Measurements from ENCODE around the gene PLEKHG2. TPM values are rescaled to one million over a fixed set of nuclear protein-coding genes. Genes with fewer than 3 reads are reported as not detected.

Gene PLEKHG2
- polyA plus RNA-seq, 1 donor from 2014 or later, result 14.3 TPM

DNA sequence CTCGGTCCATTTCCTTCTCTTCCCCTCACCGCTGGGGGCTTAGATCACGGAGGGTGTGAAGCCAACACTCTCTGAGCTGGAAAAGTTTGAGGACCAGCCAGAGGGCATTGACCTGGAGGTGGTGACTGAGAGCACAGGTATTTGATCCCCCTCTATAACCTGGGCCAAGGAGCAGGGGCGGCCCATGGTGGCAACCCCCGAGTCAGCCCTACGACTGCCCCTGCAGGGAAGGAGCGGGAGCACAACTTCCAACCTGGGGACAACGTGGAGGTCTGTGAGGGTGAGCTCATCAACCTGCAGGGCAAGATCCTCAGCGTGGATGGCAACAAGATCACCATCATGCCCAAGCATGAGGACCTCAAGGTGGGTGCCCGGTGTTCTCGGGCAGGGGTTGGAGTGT is 56.6 kb downstream of the PLEKHG2 start:
- peaks cover 8% of the 10 kb centered on the region for H3K36me3 ChIP-seq (ENCODE audit: insufficient read depth, low read length)
- H3K79me2 ChIP-seq (replicated peaks; ENCODE audit: insufficient read depth, low read length), result no peaks in the 10 kb centered on the region
- H3K27ac ChIP-seq (ENCODE audit: low read length), result no peak overlapping the region
- H3K4me3 ChIP-seq (ENCODE audit: low read length), result no peak overlapping the region
- no peaks in the 10 kb centered on the region for H3K27me3 ChIP-seq (ENCODE audit: insufficient read depth, low read depth, low read length)
- H4K20me1 ChIP-seq (ENCODE audit: insufficient read depth), result no peaks in the 10 kb centered on the region
- no peak overlapping the region for H2AFZ ChIP-seq (ENCODE audit: low read depth, low read length)
- H3K4me2 ChIP-seq (ENCODE audit: low read length), result no peak overlapping the region
- no peaks in the 10 kb centered on the region for H3K9me2 ChIP-seq (ENCODE audit: insufficient read depth, low read length)
- H3F3A ChIP-seq (ENCODE audit: insufficient read depth, low read length, poor library complexity, severe bottlenecking), result no peaks in the 10 kb centered on the region
- TF ChIP-seq EZH2 (IDR thresholded peaks at IDR 0.05; ENCODE audit: borderline replicate concordance, insufficient read depth, low read length, poor library complexity, severe bottlenecking), result no peak
- TF ChIP-seq RAD21 (conservative IDR thresholded peaks at IDR 0.05), result no peak
- TF ChIP-seq, protein P1, sequence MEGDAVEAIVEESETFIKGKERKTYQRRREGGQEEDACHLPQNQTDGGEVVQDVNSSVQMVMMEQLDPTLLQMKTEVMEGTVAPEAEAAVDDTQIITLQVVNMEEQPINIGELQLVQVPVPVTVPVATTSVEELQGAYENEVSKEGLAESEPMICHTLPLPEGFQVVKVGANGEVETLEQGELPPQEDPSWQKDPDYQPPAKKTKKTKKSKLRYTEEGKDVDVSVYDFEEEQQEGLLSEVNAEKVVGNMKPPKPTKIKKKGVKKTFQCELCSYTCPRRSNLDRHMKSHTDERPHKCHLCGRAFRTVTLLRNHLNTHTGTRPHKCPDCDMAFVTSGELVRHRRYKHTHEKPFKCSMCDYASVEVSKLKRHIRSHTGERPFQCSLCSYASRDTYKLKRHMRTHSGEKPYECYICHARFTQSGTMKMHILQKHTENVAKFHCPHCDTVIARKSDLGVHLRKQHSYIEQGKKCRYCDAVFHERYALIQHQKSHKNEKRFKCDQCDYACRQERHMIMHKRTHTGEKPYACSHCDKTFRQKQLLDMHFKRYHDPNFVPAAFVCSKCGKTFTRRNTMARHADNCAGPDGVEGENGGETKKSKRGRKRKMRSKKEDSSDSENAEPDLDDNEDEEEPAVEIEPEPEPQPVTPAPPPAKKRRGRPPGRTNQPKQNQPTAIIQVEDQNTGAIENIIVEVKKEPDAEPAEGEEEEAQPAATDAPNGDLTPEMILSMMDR (IDR thresholded peaks at IDR 0.05; ENCODE audit: poor library complexity, severe bottlenecking), result no peak
- TF ChIP-seq TAF1 (IDR thresholded peaks at IDR 0.05; ENCODE audit: low read depth), result no peak
- TF ChIP-seq, protein P2, sequence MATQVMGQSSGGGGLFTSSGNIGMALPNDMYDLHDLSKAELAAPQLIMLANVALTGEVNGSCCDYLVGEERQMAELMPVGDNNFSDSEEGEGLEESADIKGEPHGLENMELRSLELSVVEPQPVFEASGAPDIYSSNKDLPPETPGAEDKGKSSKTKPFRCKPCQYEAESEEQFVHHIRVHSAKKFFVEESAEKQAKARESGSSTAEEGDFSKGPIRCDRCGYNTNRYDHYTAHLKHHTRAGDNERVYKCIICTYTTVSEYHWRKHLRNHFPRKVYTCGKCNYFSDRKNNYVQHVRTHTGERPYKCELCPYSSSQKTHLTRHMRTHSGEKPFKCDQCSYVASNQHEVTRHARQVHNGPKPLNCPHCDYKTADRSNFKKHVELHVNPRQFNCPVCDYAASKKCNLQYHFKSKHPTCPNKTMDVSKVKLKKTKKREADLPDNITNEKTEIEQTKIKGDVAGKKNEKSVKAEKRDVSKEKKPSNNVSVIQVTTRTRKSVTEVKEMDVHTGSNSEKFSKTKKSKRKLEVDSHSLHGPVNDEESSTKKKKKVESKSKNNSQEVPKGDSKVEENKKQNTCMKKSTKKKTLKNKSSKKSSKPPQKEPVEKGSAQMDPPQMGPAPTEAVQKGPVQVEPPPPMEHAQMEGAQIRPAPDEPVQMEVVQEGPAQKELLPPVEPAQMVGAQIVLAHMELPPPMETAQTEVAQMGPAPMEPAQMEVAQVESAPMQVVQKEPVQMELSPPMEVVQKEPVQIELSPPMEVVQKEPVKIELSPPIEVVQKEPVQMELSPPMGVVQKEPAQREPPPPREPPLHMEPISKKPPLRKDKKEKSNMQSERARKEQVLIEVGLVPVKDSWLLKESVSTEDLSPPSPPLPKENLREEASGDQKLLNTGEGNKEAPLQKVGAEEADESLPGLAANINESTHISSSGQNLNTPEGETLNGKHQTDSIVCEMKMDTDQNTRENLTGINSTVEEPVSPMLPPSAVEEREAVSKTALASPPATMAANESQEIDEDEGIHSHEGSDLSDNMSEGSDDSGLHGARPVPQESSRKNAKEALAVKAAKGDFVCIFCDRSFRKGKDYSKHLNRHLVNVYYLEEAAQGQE (IDR thresholded peaks at IDR 0.05; ENCODE audit: borderline replicate concordance), result no peak
- no peak for TF ChIP-seq SMC3 (conservative IDR thresholded peaks at IDR 0.05; ENCODE audit: poor library complexity)
- no peaks in the 10 kb centered on the region for H3K9me3 ChIP-seq (ENCODE audit: low read length)
- no peak overlapping the region for H3K9ac ChIP-seq (ENCODE audit: low read length)

DNA sequence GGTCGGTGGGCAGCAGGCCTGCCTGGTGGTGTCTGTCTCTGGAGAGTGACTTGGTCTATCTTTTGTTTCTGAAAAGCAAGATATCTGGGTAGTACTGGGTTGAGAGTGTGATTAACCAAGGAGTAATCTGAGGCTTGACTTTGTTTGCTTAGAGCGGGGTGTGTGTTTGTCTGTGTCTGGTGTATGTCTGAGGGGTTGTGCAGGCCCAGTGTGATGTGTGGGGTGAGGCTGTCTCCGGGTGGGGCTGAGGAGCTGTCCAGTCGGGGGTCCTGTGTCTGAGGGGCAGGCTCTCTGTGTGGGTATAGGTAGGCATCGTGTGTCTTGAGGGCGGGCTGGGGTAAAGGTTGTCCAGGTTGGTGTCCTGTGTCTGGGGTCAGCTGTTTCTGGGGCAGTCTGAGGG is 57.1 kb downstream of the PLEKHG2 start:
- Histone ChIP-seq H4K20me1 (ENCODE audit: insufficient read depth) (no peaks in the 10 kb centered on the region), H3K9me2 (ENCODE audit: insufficient read depth, low read length) (no peaks in the 10 kb centered on the region), H3K4me3 (ENCODE audit: low read length) (no peak overlapping the region), H2AFZ (ENCODE audit: low read depth, low read length) (no peak overlapping the region), H3K36me3 (ENCODE audit: insufficient read depth, low read length) (peaks cover 6% of the 10 kb centered on the region), H3K79me2 (replicated peaks; ENCODE audit: insufficient read depth, low read length) (no peaks in the 10 kb centered on the region), H3F3A (ENCODE audit: insufficient read depth, low read length, poor library complexity, severe bottlenecking) (no peaks in the 10 kb centered on the region), H3K27ac (ENCODE audit: low read length) (no peak overlapping the region), H3K4me2 (ENCODE audit: low read length) (no peak overlapping the region), H3K9me3 (ENCODE audit: low read length) (no peaks in the 10 kb centered on the region), H3K9ac (ENCODE audit: low read length) (no peak overlapping the region), H3K27me3 (ENCODE audit: insufficient read depth, low read depth, low read length) (no peaks in the 10 kb centered on the region)
- TF ChIP-seq MXI1 (conservative IDR thresholded peaks at IDR 0.05; ENCODE audit: poor library complexity, severe bottlenecking) (no peak), TAF1 (IDR thresholded peaks at IDR 0.05; ENCODE audit: low read depth) (no peak), SMC3 (conservative IDR thresholded peaks at IDR 0.05; ENCODE audit: poor library complexity) (no peak), EZH2 (IDR thresholded peaks at IDR 0.05; ENCODE audit: borderline replicate concordance, insufficient read depth, low read length, poor library complexity, severe bottlenecking) (no peak), EP300 (conservative IDR thresholded peaks at IDR 0.05; ENCODE audit: poor library complexity, severe bottlenecking) (no peak)
- TF ChIP-seq, protein P2 (IDR thresholded peaks at IDR 0.05; ENCODE audit: borderline replicate concordance), result no peak
- TF ChIP-seq, protein P1 (IDR thresholded peaks at IDR 0.05; ENCODE audit: poor library complexity, severe bottlenecking), result no peak

All from neural cell (in vitro differentiated cells).